ENCODE measurements around the gene CD55. TPM values are rescaled to one million over a fixed set of nuclear protein-coding genes. Genes with fewer than 3 reads are reported as not detected.
A peak's percentile ranks its signal among the peaks of the same experiment; 100 is the strongest.

Gene CD55
- total RNA-seq, 1 experiment from 2014 or later: 159 TPM

DNA sequence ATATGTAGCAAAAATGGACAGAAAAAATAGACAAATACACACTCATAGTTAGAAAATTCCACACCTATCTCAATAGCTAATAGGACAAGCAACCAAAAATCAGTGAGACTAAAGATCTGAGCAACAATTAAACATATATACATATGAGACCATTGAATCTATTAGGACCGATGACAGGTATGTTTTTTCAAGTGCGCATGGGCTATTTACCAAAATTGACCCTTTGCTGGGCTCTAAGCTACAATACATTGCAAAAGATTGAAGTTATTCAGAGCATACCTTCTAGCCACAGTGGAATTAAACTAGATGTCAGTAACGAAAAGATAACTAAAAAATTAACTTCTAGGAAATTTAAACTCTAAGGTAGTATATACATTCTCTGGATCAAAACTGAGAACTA is 13.7 kb downstream of the CD55 start:
- no peak for DNase-seq (ENCODE audit: unreplicated experiment)
- TSS peak; percentile 89 for BruUV-seq (replicated peaks)
- TF ChIP-seq, protein P1, sequence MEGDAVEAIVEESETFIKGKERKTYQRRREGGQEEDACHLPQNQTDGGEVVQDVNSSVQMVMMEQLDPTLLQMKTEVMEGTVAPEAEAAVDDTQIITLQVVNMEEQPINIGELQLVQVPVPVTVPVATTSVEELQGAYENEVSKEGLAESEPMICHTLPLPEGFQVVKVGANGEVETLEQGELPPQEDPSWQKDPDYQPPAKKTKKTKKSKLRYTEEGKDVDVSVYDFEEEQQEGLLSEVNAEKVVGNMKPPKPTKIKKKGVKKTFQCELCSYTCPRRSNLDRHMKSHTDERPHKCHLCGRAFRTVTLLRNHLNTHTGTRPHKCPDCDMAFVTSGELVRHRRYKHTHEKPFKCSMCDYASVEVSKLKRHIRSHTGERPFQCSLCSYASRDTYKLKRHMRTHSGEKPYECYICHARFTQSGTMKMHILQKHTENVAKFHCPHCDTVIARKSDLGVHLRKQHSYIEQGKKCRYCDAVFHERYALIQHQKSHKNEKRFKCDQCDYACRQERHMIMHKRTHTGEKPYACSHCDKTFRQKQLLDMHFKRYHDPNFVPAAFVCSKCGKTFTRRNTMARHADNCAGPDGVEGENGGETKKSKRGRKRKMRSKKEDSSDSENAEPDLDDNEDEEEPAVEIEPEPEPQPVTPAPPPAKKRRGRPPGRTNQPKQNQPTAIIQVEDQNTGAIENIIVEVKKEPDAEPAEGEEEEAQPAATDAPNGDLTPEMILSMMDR (IDR thresholded peaks at IDR 0.05; ENCODE audit: unreplicated experiment): no peak
- CTCF ChIA-PET: interaction anchor here (0.5 to 3.2 kb wide), 10 partner anchors 9 to 1712 kb away, joined by 3 to 20 read pairs (median 5); partner anchors contain the start of gene CD55
- Mint-ChIP-seq H3K4me1 (ENCODE audit: insufficient read depth, unreplicated experiment) (peaks cover 22% of the 10 kb centered on the region), H3K36me3 (ENCODE audit: insufficient read depth, unreplicated experiment) (peaks cover 81% of the 10 kb centered on the region), H3K27ac (ENCODE audit: low read depth, unreplicated experiment) (no peak overlapping the region), H3K27me3 (ENCODE audit: insufficient read depth, unreplicated experiment) (no peaks in the 10 kb centered on the region), H3K9me3 (ENCODE audit: unreplicated experiment) (peaks cover 18% of the 10 kb centered on the region), H3K4me3 (ENCODE audit: unreplicated experiment) (no peak overlapping the region)
- intact Hi-C loops (cut with micrococcal nuclease): no loop called here
- POLR2A ChIA-PET: interaction anchor here (0.6 to 5.9 kb wide), 19 partner anchors 8 to 282 kb away, joined by 3 to 101 read pairs (median 3); partner anchors contain the start of genes CD55 and PFKFB2

DNA sequence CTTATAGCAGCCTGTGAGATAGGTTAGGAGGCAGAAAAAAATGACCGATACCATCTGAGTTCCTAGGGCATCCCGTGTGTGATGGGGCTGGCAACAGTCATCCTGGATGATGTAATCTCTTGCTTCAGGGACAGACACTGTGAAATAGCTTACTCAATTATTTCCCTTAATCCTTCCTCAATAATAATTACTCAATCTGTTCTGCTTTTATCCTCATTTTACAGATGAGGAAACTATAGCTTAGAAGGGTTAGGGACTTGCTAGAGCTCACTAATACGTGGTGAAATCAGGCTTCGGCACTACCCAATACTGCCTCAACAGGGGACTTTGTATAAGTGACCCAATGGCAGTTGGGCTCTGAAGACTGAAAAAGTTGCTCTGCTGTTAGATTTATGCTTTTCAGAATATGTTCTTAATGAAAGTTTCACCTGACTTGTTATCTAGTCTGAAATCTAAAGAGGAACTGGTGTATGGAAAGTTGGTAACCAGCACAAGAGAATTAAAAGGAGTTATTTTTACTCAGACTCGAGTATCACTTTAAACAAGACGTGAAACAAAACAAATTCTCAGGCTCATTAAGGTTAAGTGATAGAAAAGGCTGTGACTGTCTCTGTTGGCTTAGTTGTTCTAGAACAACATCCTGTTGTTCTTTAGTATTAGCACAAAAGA is 14.4 kb downstream of the CD55 start:
- TF ChIP-seq, protein P1 (IDR thresholded peaks at IDR 0.05; ENCODE audit: unreplicated experiment): peak; percentile 19
- Mint-ChIP-seq H3K36me3 (ENCODE audit: insufficient read depth, unreplicated experiment) (peaks cover 81% of the 10 kb centered on the region), H3K27me3 (ENCODE audit: insufficient read depth, unreplicated experiment) (no peaks in the 10 kb centered on the region), H3K4me1 (ENCODE audit: insufficient read depth, unreplicated experiment) (peaks cover 22% of the 10 kb centered on the region), H3K27ac (ENCODE audit: low read depth, unreplicated experiment) (no peak overlapping the region), H3K9me3 (ENCODE audit: unreplicated experiment) (peaks cover 18% of the 10 kb centered on the region), H3K4me3 (ENCODE audit: unreplicated experiment) (no peak overlapping the region)
- POLR2A ChIA-PET: interaction anchor here (0.6 to 5.9 kb wide), 24 partner anchors 11 to 345 kb away, joined by 3 to 101 read pairs (median 3); partner anchors contain the start of genes CD55 and PFKFB2
- intact Hi-C loops (cut with micrococcal nuclease): no loop called here
- CTCF ChIA-PET: interaction anchor here (0.6 to 3.2 kb wide), 14 partner anchors 10 to 557 kb away, joined by 3 to 20 read pairs (median 4); partner anchors contain the start of gene CD55
- DNase-seq (ENCODE audit: unreplicated experiment): peak; percentile 95
- no TSS peak for BruUV-seq (replicated peaks)

DNA sequence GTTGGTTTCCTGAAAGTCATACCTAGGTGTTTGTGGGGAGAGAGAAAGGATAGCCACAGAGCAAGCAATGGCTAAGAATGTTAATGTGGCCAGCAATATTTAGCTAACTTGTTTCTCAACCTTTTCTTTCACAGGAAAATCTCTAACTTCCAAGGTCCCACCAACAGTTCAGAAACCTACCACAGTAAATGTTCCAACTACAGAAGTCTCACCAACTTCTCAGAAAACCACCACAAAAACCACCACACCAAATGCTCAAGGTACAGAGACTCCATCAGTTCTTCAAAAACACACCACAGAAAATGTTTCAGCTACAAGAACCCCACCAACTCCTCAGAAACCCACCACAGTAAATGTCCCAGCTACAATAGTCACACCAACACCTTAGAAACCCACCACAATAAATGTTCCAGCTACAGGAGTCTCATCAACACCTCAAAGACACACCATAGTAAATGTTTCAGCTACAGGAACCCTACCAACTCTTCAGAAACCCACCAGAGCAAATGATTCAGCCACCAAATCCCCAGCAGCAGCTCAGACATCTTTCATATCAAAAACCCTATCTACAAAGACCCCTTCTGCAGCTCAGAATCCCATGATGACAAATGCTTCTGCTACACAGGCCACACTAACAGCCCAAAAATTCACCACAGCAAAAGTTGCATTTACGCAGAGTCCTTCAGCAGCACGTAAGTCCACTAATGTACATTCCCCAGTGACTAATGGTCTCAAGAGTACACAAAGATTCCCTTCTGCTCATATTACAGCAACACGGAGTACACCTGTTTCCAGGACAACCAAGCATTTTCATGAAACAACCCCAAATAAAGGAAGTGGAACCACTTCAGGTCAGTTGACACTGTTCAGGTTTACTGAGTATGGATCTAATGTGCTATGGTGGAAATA is 15.3 kb downstream of the CD55 start:
- BruUV-seq (replicated peaks): no TSS peak
- intact Hi-C loops (cut with micrococcal nuclease): no loop called here
- POLR2A ChIA-PET: interaction anchor here (0.7 to 5.9 kb wide), 13 partner anchors 10 to 313 kb away, joined by 3 to 101 read pairs (median 3); partner anchors contain the start of genes CD55 and PFKFB2
- H3K27me3 Mint-ChIP-seq (ENCODE audit: insufficient read depth, unreplicated experiment): no peaks in the 10 kb centered on the region
- no peak overlapping the region for H3K4me3 Mint-ChIP-seq (ENCODE audit: unreplicated experiment)
- peaks cover 22% of the 10 kb centered on the region for H3K4me1 Mint-ChIP-seq (ENCODE audit: insufficient read depth, unreplicated experiment)
- H3K36me3 Mint-ChIP-seq (ENCODE audit: insufficient read depth, unreplicated experiment): peaks cover 81% of the 10 kb centered on the region
- TF ChIP-seq, protein P1 (IDR thresholded peaks at IDR 0.05; ENCODE audit: unreplicated experiment): no peak
- peaks cover 18% of the 10 kb centered on the region for H3K9me3 Mint-ChIP-seq (ENCODE audit: unreplicated experiment)
- H3K27ac Mint-ChIP-seq (ENCODE audit: low read depth, unreplicated experiment): peak overlapping the region; percentile 21
- DNase-seq (ENCODE audit: unreplicated experiment): peak; percentile 39
- CTCF ChIA-PET: interaction anchor here (0.6 to 3.2 kb wide), 13 partner anchors 13 to 556 kb away, joined by 3 to 20 read pairs (median 4); partner anchors contain the start of gene CD55

DNA sequence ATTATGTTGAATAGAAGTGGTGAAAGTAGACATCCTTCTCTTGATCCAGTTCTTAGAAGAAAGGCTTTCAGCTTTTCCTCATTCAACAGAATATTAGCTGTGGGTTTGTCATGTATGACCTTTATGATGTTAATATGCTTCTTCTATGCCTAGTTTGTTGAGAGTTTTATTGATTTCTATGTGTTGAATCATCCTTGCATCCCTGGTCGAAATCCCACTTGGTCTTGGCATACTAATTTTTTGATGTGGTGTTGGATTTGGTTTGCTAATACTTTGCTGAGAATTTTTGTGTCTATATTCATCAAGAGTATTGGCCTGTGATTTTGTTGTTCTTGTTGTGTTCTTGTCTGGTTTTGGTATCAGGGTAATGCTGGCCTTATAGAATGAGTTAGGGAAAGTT is 20.9 kb downstream of the CD55 start:
- Mint-ChIP-seq H3K27ac (ENCODE audit: low read depth, unreplicated experiment) (no peak overlapping the region), H3K4me3 (ENCODE audit: unreplicated experiment) (no peak overlapping the region), H3K36me3 (ENCODE audit: insufficient read depth, unreplicated experiment) (peaks cover 83% of the 10 kb centered on the region), H3K27me3 (ENCODE audit: insufficient read depth, unreplicated experiment) (no peaks in the 10 kb centered on the region), H3K4me1 (ENCODE audit: insufficient read depth, unreplicated experiment) (peaks cover 10% of the 10 kb centered on the region), H3K9me3 (ENCODE audit: unreplicated experiment) (no peaks in the 10 kb centered on the region)
- ChIA-PET POLR2A (no interaction called here), CTCF (interaction anchor here (1.0 to 1.6 kb wide), 3 partner anchors 20 to 258 kb away, joined by 4 to 6 read pairs (median 4); no protein-coding TSS in a partner anchor)
- no TSS peak for BruUV-seq (replicated peaks)
- TF ChIP-seq, protein P1 (IDR thresholded peaks at IDR 0.05; ENCODE audit: unreplicated experiment): no peak
- no peak for DNase-seq (ENCODE audit: unreplicated experiment)
- intact Hi-C loops (cut with micrococcal nuclease): no loop called here

Data from MCF 10A (cell line).